ENCODE data around the gene ASB18. TPM values are rescaled to one million over a fixed set of nuclear protein-coding genes. Genes with fewer than 3 reads are reported as not detected.

Gene ASB18
- total and polyA plus RNA-seq, 2 of the 13 experiments (the other 11 are each of a cell fraction or from before 2014, with no cell fraction given) = not detected

- Histone ChIP-seq H2AFZ (ENCODE audit: low read length) (no peak overlapping the region), H3K79me2 (ENCODE audit: insufficient read depth, low read length) (no peaks in the 10 kb centered on the region), H3K4me2 (ENCODE audit: low read depth, low read length) (no peak overlapping the region), H3K9ac (ENCODE audit: insufficient read depth, low read depth, low read length) (no peak overlapping the region), H4K20me1 (ENCODE audit: insufficient read depth, low read length) (no peaks in the 10 kb centered on the region), H3K27me3 (ENCODE audit: control insufficient read depth in 1 of 2, insufficient read depth in 2 of 2, low read length in 2 of 2) (peaks cover 12 to 83% of the 10 kb centered on the region in 2 experiments), H3K4me3 (replicated peaks in 1 of 3; ENCODE audit: insufficient read depth in 1 of 3, low read depth in 2 of 3, low read length in 3 of 3) (no peak overlapping the region), H3K9me3 (ENCODE audit: low read length) (no peaks in the 10 kb centered on the region), H3K36me3 (replicated peaks in 1 of 2; ENCODE audit: control insufficient read depth in 1 of 2, insufficient read depth in 2 of 2, low read length in 2 of 2) (no peaks in the 10 kb centered on the region), H3K4me1 (ENCODE audit: insufficient read depth, low read length) (no peaks in the 10 kb centered on the region), H3K27ac (ENCODE audit: extremely low read length, insufficient read depth, low read length) (no peak overlapping the region)
- ATAC-seq (no peak; the same call in 1 of the 3 replicates), DNase-seq (ENCODE audit: low spot score) (no peak), FAIRE-seq (no peak)
- no TSS peak for BruUV-seq (replicated peaks)
- no peak for TF ChIP-seq ARNT (IDR thresholded peaks at IDR 0.05)
- TF ChIP-seq NR2F2 (IDR thresholded peaks at IDR 0.05; ENCODE audit: borderline replicate concordance, low read depth) = no peak
- no peak for TF ChIP-seq BRD4 (CRISPR knock-in tag; IDR thresholded peaks at IDR 0.05)
- TF ChIP-seq, protein P1, sequence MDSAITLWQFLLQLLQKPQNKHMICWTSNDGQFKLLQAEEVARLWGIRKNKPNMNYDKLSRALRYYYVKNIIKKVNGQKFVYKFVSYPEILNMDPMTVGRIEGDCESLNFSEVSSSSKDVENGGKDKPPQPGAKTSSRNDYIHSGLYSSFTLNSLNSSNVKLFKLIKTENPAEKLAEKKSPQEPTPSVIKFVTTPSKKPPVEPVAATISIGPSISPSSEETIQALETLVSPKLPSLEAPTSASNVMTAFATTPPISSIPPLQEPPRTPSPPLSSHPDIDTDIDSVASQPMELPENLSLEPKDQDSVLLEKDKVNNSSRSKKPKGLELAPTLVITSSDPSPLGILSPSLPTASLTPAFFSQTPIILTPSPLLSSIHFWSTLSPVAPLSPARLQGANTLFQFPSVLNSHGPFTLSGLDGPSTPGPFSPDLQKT (CRISPR knock-in tag; IDR thresholded peaks at IDR 0.05; ENCODE audit: borderline replicate concordance) = no peak
- no peak for TF ChIP-seq HMGA1 (CRISPR knock-in tag; conservative IDR thresholded peaks at IDR 0.05)
- no peak for TF ChIP-seq GLI4 (CRISPR knock-in tag; IDR thresholded peaks at IDR 0.05; ENCODE audit: borderline replicate concordance)
- TF ChIP-seq XRCC5 (optimal IDR thresholded peaks at IDR 0.05; ENCODE audit: low read length) = no peak
- TF ChIP-seq ZNF550 (CRISPR knock-in tag; IDR thresholded peaks at IDR 0.05; ENCODE audit: borderline replicate concordance) = no peak
- TF ChIP-seq, protein P2, sequence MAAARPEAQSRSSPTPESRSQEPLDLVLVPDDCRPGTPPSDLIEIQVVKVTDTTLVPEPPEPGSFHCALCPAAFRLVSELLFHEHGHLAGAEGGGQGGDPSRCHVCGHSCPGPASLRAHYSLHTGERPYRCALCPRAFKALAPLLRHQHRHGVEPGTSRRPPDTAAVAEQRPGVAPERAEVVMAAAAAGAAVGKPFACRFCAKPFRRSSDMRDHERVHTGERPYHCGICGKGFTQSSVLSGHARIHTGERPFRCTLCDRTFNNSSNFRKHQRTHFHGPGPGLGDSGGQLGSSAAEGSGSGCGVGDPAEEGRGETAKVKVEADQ (CRISPR knock-in tag; IDR thresholded peaks at IDR 0.05; ENCODE audit: borderline replicate concordance) = no peak
- TF ChIP-seq CHCHD3 (CRISPR knock-in tag; IDR thresholded peaks at IDR 0.05) = no peak
- no peak for TF ChIP-seq GRHL1 (CRISPR knock-in tag; conservative IDR thresholded peaks at IDR 0.05)
- TF ChIP-seq ZMYM2 (CRISPR knock-in tag; IDR thresholded peaks at IDR 0.05) = no peak
- in situ Hi-C loops (cut with HindIII; ENCODE audit: extremely low pct_ligation_motif_present, low pct_unique_long_range_greater_than_20kb) = no loop called here
- ChIA-PET POLR2A (no interaction called here), CTCF (ENCODE audit: low intra/inter-chr PET ratio, low total read pairs) (no interaction called here)
- 57% methylated on average over 36 of the region's 45 CpGs for WGBS (ENCODE audit: low lambda C conversion rate)
- intact Hi-C loops (cut with micrococcal nuclease; ENCODE audit: unreplicated experiment) = no loop called here
Observed at GRCh38 chr2:236158969-236159777, 105.0 kb downstream of the ASB18 start.
